Measurements from ENCODE around the gene SETDB2. TPM values are rescaled to one million over a fixed set of nuclear protein-coding genes. Genes with fewer than 3 reads are reported as not detected.

The SETDB2 gene
- total and polyA plus RNA-seq, 2 of the 13 experiments (the other 11 are each of a cell fraction or from before 2014, with no cell fraction given) = 8.1 to 8.7 TPM

DNA sequence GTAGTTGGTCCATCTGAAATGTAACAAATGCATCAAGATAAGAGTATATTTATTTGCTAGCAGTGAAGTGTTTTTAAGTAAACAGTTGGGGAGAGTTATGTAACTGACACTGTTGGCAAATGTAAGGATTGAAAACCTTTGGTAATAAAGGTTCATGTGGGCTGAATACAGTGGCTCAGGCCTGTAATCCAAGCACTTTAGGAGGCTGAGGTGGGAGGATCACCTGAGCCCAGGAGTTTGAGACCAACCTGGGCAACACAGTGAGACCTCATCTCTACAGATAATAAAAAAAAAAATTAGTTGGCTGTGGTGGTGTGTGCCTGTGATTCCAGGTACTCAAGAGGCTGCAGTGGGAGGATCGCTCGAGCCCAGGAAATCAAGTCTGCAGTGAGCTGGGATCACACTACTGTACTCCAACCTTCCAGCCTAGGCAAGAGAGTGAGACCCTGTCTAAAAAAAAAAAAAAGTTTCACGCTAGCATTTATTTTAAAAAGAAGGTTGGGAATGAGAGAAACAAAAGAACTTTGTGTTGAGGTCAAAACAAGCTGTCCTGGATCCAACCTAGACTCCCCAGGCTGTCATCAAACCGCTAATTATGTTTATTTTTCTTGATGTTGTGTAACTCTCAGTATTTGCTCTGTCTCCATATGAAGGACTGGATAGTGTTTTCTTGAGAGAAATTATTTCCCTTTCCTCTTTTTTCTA, 20.7 kb downstream of the SETDB2 start (continued):
- peak in 1 of 2 experiments; percentile 28; a peak in 1 of 4 replicates for TF ChIP-seq ATF4 (CRISPR knock-in tag; IDR thresholded peaks at IDR 0.05)
- TF ChIP-seq MIXL1 (CRISPR knock-in tag; IDR thresholded peaks at IDR 0.05) = peak; percentile 96
- TF ChIP-seq KDM6A (CRISPR knock-in tag; IDR thresholded peaks at IDR 0.05; ENCODE audit: low read depth) = peak; percentile 50; the same call in 1 of the 2 replicates
- TF ChIP-seq ZNF3 (CRISPR knock-in tag; IDR thresholded peaks at IDR 0.05) = peak; percentile 96
- no peak for TF ChIP-seq PAF1 (CRISPR knock-in tag; IDR thresholded peaks at IDR 0.05)
- TF ChIP-seq NR2F6 (IDR thresholded peaks at IDR 0.05) = peak; percentile 65
- TF ChIP-seq NR2F6 (CRISPR knock-in tag; IDR thresholded peaks at IDR 0.05) = peak; percentile 77
- TF ChIP-seq ETV5 (CRISPR knock-in tag; IDR thresholded peaks at IDR 0.05; ENCODE audit: borderline replicate concordance) = no peak
- peak; percentile 63; the same call in 1 of the 2 replicates for TF ChIP-seq ATM (IDR thresholded peaks at IDR 0.05; ENCODE audit: borderline replicate concordance)
- peak; percentile 89 for TF ChIP-seq FOXA3 (CRISPR knock-in tag; IDR thresholded peaks at IDR 0.05)
- peak; percentile 76 for TF ChIP-seq ELF3 (CRISPR knock-in tag; IDR thresholded peaks at IDR 0.05)
- TF ChIP-seq HDAC1 (CRISPR knock-in tag; IDR thresholded peaks at IDR 0.05) = peak; percentile 55; the same call in 1 of the 2 replicates
- TF ChIP-seq KMT2B (CRISPR knock-in tag; IDR thresholded peaks at IDR 0.05) = 0 out of 2 replicates have a peak, but pooled peaks have one; percentile 28
- no peak for TF ChIP-seq HOXA3 (CRISPR knock-in tag; IDR thresholded peaks at IDR 0.05)
- TF ChIP-seq ARID2 (CRISPR knock-in tag; IDR thresholded peaks at IDR 0.05; ENCODE audit: borderline replicate concordance) = no peak
- TF ChIP-seq SOX5 (CRISPR knock-in tag; IDR thresholded peaks at IDR 0.05; ENCODE audit: borderline replicate concordance) = peak; percentile 87
- TF ChIP-seq GTF2F1 (IDR thresholded peaks at IDR 0.05; ENCODE audit: low read length) = no peak
- peak; percentile 69 for TF ChIP-seq SALL1 (CRISPR knock-in tag; IDR thresholded peaks at IDR 0.05)
- no peak for TF ChIP-seq ZNF543 (CRISPR knock-in tag; IDR thresholded peaks at IDR 0.05)
- no peak for TF ChIP-seq HOXA9 (CRISPR knock-in tag; IDR thresholded peaks at IDR 0.05; ENCODE audit: borderline replicate concordance)
- TF ChIP-seq, protein P1, sequence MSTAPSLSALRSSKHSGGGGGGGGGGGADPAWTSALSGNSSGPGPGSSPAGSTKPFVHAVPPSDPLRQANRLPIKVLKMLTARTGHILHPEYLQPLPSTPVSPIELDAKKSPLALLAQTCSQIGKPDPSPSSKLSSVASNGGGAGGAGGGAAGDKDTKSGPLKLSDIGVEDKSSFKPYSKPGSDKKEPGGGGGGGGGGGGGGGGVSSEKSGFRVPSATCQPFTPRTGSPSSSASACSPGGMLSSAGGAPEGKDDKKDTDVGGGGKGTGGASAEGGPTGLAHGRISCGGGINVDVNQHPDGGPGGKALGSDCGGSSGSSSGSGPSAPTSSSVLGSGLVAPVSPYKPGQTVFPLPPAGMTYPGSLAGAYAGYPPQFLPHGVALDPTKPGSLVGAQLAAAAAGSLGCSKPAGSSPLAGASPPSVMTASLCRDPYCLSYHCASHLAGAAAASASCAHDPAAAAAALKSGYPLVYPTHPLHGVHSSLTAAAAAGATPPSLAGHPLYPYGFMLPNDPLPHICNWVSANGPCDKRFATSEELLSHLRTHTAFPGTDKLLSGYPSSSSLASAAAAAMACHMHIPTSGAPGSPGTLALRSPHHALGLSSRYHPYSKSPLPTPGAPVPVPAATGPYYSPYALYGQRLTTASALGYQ (CRISPR knock-in tag; IDR thresholded peaks at IDR 0.05) = 0 out of 2 replicates have a peak, but pooled peaks have one; percentile 61
- 0 out of 2 replicates have a peak, but pooled peaks have one; percentile 48 for TF ChIP-seq RFXAP (CRISPR knock-in tag; IDR thresholded peaks at IDR 0.05; ENCODE audit: borderline replicate concordance)
- no peak for TF ChIP-seq ZNF256 (CRISPR knock-in tag; conservative IDR thresholded peaks at IDR 0.05)
- peak; percentile 42; the same call in 1 of the 2 replicates for TF ChIP-seq ZFP36L1 (CRISPR knock-in tag; IDR thresholded peaks at IDR 0.05)
- TF ChIP-seq SMAD3 (CRISPR knock-in tag; IDR thresholded peaks at IDR 0.05) = 0 out of 2 replicates have a peak, but pooled peaks have one; percentile 67
- 0 out of 2 replicates have a peak, but pooled peaks have one; percentile 45 for TF ChIP-seq HHEX (CRISPR knock-in tag; IDR thresholded peaks at IDR 0.05)
- TF ChIP-seq THRA (CRISPR knock-in tag; IDR thresholded peaks at IDR 0.05; ENCODE audit: borderline replicate concordance) = peak; percentile 90
- peak; percentile 21; the same call in 1 of the 2 replicates for TF ChIP-seq TFE3 (CRISPR knock-in tag; IDR thresholded peaks at IDR 0.05)
